HAP-1 (cell line): ENCODE measurements around the gene FRMD4A.

ENCODE experiments used
- DNase-seq, 2 experiments: peaks; one replicate each; pipeline ENCODE4 v3.0.0-alpha.2; 2016 to 2020; ENCODE audit warnings: low spot score in 2 of 2
- H3K27me3 ChIP-seq: fragments of 250-450 bp; sonication (Bioruptor Pico); 2 replicates; pipeline ENCODE4 v1.5.1; 2020; ENCODE audit warnings: low read depth, mild to moderate bottlenecking, moderate library complexity
- H3K36me3 ChIP-seq: fragments of 250-450 bp; sonication (Bioruptor Pico); replicated peaks from 2 replicates; pipeline ENCODE4 v1.5.1; 2020; ENCODE audit warnings: mild to moderate bottlenecking
- H3K4me1 ChIP-seq: fragments of 250-450 bp; sonication (Bioruptor Pico); 2 replicates; pipeline ENCODE4 v1.5.1; 2020; ENCODE audit warnings: mild to moderate bottlenecking
- H3K4me3 ChIP-seq: fragments of 250-450 bp; sonication (Bioruptor Pico); 2 replicates; pipeline ENCODE4 v1.5.1; 2020; ENCODE audit warnings: mild to moderate bottlenecking, moderate library complexity
- H3K9me3 ChIP-seq: fragments of 250-450 bp; sonication (Bioruptor Pico); 2 replicates; pipeline ENCODE4 v1.5.1; 2020; ENCODE audit warnings: mild to moderate bottlenecking, moderate library complexity
- in situ Hi-C: fragments of 300-500 bp; cut with MboI; formaldehyde crosslinking; loops from 3 replicates; pipeline ENCODE4 v1.14.3; 2020; ENCODE audit warnings: low sequenced_read_pairs, inconsistent platforms, mixed read lengths

FRMD4A gene

GRCh38 chr10:13859979-13860654, 470.6 kb downstream of the FRMD4A start:
- no peak for DNase-seq
- in situ Hi-C loops = no loop called here
- H3K36me3 ChIP-seq = no peaks in the 10 kb centered on the region
- H3K9me3 ChIP-seq = no peaks in the 10 kb centered on the region
- no peaks in the 10 kb centered on the region for H3K4me1 ChIP-seq
- no peak overlapping the region for H3K4me3 ChIP-seq
- H3K27me3 ChIP-seq = no peaks in the 10 kb centered on the region

GRCh38 chr10:13858709-13859108, 472.0 kb downstream of the FRMD4A start:
- Histone ChIP-seq H3K36me3 (no peaks in the 10 kb centered on the region), H3K4me1 (no peaks in the 10 kb centered on the region), H3K9me3 (no peaks in the 10 kb centered on the region), H3K27me3 (no peaks in the 10 kb centered on the region), H3K4me3 (no peak overlapping the region)
- in situ Hi-C loops = no loop called here
- DNase-seq = no peak

- no peak for DNase-seq
- H3K27me3 ChIP-seq = no peaks in the 10 kb centered on the region
- no peak overlapping the region for H3K4me3 ChIP-seq
- no peaks in the 10 kb centered on the region for H3K9me3 ChIP-seq
- H3K4me1 ChIP-seq = no peaks in the 10 kb centered on the region
- in situ Hi-C loops = no loop called here
- H3K36me3 ChIP-seq = no peaks in the 10 kb centered on the region
These were observed 473.3 kb downstream of the FRMD4A start for GRCh38 chr10:13857451-13857850.

- H3K27me3 ChIP-seq = no peaks in the 10 kb centered on the region
- no peaks in the 10 kb centered on the region for H3K4me1 ChIP-seq
- H3K4me3 ChIP-seq = no peak overlapping the region
- no peaks in the 10 kb centered on the region for H3K9me3 ChIP-seq
- in situ Hi-C loops = no loop called here
- H3K36me3 ChIP-seq = no peaks in the 10 kb centered on the region
- DNase-seq = no peak
These were observed 476.9 kb downstream of the FRMD4A start for GRCh38 chr10:13853854-13854253.

GRCh38 chr10:13852872-13853271, 477.9 kb downstream of the FRMD4A start:
- Histone ChIP-seq H3K27me3 (no peaks in the 10 kb centered on the region), H3K4me3 (no peak overlapping the region), H3K36me3 (no peaks in the 10 kb centered on the region), H3K9me3 (no peaks in the 10 kb centered on the region), H3K4me1 (no peaks in the 10 kb centered on the region)
- in situ Hi-C loops = no loop called here
- DNase-seq = no peak

GRCh38 chr10:13851906-13852305, 478.8 kb downstream of the FRMD4A start:
- no peak for DNase-seq
- H3K27me3 ChIP-seq = no peaks in the 10 kb centered on the region
- H3K36me3 ChIP-seq = no peaks in the 10 kb centered on the region
- no peaks in the 10 kb centered on the region for H3K9me3 ChIP-seq
- in situ Hi-C loops = no loop called here
- H3K4me1 ChIP-seq = no peaks in the 10 kb centered on the region
- no peak overlapping the region for H3K4me3 ChIP-seq

GRCh38 chr10:13848520-13849445, 481.9 kb downstream of the FRMD4A start:
- in situ Hi-C loops = no loop called here
- H3K27me3 ChIP-seq = no peaks in the 10 kb centered on the region
- H3K9me3 ChIP-seq = no peaks in the 10 kb centered on the region
- H3K36me3 ChIP-seq = no peaks in the 10 kb centered on the region
- DNase-seq = no peak
- H3K4me3 ChIP-seq = no peak overlapping the region
- H3K4me1 ChIP-seq = no peaks in the 10 kb centered on the region

- Histone ChIP-seq H3K27me3 (no peaks in the 10 kb centered on the region), H3K4me1 (no peaks in the 10 kb centered on the region), H3K36me3 (no peaks in the 10 kb centered on the region), H3K4me3 (no peak overlapping the region), H3K9me3 (no peaks in the 10 kb centered on the region)
- no peak for DNase-seq
- in situ Hi-C loops = no loop called here
These were observed 483.5 kb downstream of the FRMD4A start for GRCh38 chr10:13847201-13847631.

GRCh38 chr10:13845897-13846296, 484.8 kb downstream of the FRMD4A start:
- H3K4me1 ChIP-seq = no peaks in the 10 kb centered on the region
- no peaks in the 10 kb centered on the region for H3K9me3 ChIP-seq
- DNase-seq = no peak
- H3K36me3 ChIP-seq = no peaks in the 10 kb centered on the region
- H3K27me3 ChIP-seq = no peaks in the 10 kb centered on the region
- H3K4me3 ChIP-seq = no peak overlapping the region
- in situ Hi-C loops = no loop called here

- Histone ChIP-seq H3K36me3 (no peaks in the 10 kb centered on the region), H3K4me1 (no peaks in the 10 kb centered on the region), H3K4me3 (no peak overlapping the region), H3K9me3 (no peaks in the 10 kb centered on the region), H3K27me3 (no peaks in the 10 kb centered on the region)
- in situ Hi-C loops = no loop called here
- DNase-seq = no peak
These were observed 486.1 kb downstream of the FRMD4A start for GRCh38 chr10:13844651-13845050.

GRCh38 chr10:13842117-13842516, 488.6 kb downstream of the FRMD4A start:
- Histone ChIP-seq H3K4me3 (no peak overlapping the region), H3K9me3 (no peaks in the 10 kb centered on the region), H3K27me3 (no peaks in the 10 kb centered on the region), H3K4me1 (no peaks in the 10 kb centered on the region), H3K36me3 (no peaks in the 10 kb centered on the region)
- in situ Hi-C loops = no loop called here
- no peak for DNase-seq

GRCh38 chr10:13840036-13840435, 490.7 kb downstream of the FRMD4A start:
- Histone ChIP-seq H3K9me3 (no peaks in the 10 kb centered on the region), H3K27me3 (no peaks in the 10 kb centered on the region), H3K4me3 (no peak overlapping the region), H3K4me1 (peaks cover under 1% of the 10 kb centered on the region; the same call in 1 of the 2 replicates), H3K36me3 (no peaks in the 10 kb centered on the region)
- no peak for DNase-seq
- in situ Hi-C loops = no loop called here

- H3K36me3 ChIP-seq = no peaks in the 10 kb centered on the region
- H3K9me3 ChIP-seq = no peaks in the 10 kb centered on the region
- H3K4me1 ChIP-seq = peaks cover 6% of the 10 kb centered on the region
- DNase-seq = no peak
- no peak overlapping the region for H3K4me3 ChIP-seq
- no peaks in the 10 kb centered on the region for H3K27me3 ChIP-seq
- in situ Hi-C loops = no loop called here
These were observed 491.2 kb downstream of the FRMD4A start for GRCh38 chr10:13839430-13839990.

GRCh38 chr10:13839030-13839429, 491.7 kb downstream of the FRMD4A start:
- H3K4me3 ChIP-seq = no peak overlapping the region
- in situ Hi-C loops = no loop called here
- H3K27me3 ChIP-seq = no peaks in the 10 kb centered on the region
- no peaks in the 10 kb centered on the region for H3K36me3 ChIP-seq
- peaks cover 7% of the 10 kb centered on the region for H3K4me1 ChIP-seq
- no peaks in the 10 kb centered on the region for H3K9me3 ChIP-seq
- DNase-seq = no peak
